Coronary artery (tissue), 2 donors: ENCODE data around the gene FFAR1.

Experiments used
- DNase-seq: peaks from one replicate; pipeline ENCODE4 v3.0.0-alpha.2; 2017; ENCODE audit warnings: low spot score
- H3K27ac ChIP-seq, 2 donors: fragments of 200-600 bp; sonication (generic); one replicate each; pipeline ENCODE4 v1.5.1; 2016 to 2019
- H3K4me3 ChIP-seq: fragments of 200-600 bp; sonication (generic); 2 replicates; pipeline ENCODE4 v1.5.1; 2016; ENCODE audit warnings: mild to moderate bottlenecking, moderate library complexity
- CTCF ChIP-seq: fragments of 200-600 bp; sonication (generic); IDR thresholded peaks from one replicate; pipeline ENCODE4 v1.5.1; 2019; ENCODE audit warnings: antibody characterized with exemption

FFAR1 gene

GRCh38 chr19:35341006-35341405 is 6.7 kb upstream of the FFAR1 start:
- no peak overlapping the region for H3K4me3 ChIP-seq
- no peak overlapping the region for H3K27ac ChIP-seq
- no peak for DNase-seq
- TF ChIP-seq CTCF: no peak

- no peak for TF ChIP-seq CTCF
Measured at GRCh38 chr19:35341565-35342225, 6.0 kb upstream of the FFAR1 start.

GRCh38 chr19:35342430-35342829 is 5.3 kb upstream of the FFAR1 start:
- TF ChIP-seq CTCF: no peak
- Histone ChIP-seq H3K27ac (no peak overlapping the region), H3K4me3 (no peak overlapping the region)
- no peak for DNase-seq

More at GRCh38 chr19:35341565-35342225, 6.0 kb upstream of the FFAR1 start:
- Histone ChIP-seq H3K4me3 (no peak overlapping the region), H3K27ac (no peak overlapping the region)
- DNase-seq: no peak

DNA sequence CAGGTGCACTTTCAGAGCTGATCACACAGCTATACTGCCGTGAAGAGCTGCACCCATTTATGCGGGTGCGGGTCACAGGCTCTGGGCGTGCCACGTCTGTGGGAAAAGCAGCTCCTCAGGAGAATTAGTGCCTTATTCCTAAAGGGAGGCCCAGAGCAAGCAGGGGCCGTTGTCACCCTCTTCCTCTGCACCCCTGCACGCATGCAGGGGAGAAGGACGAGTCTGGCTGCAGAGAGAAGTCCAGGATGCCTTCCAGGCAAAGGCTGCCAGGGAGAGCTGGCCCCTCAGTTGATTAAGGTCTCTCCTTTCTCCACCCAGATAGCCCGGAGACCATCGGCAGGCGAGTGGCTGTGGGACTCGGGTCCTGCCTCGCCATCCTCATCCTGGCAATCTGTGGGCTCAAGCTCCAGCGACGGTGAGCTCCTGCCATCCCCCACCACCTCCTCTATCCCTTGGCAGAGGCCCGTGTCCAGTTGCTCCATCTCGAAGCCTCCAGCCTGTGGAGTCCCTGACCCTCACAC is 3.1 kb upstream of the FFAR1 start:
- H3K4me3 ChIP-seq: no peak overlapping the region
- DNase-seq: peak; percentile 65
- TF ChIP-seq CTCF: no peak
- H3K27ac ChIP-seq: no peak overlapping the region

- no peak for TF ChIP-seq CTCF
- DNase-seq: peak; percentile 45
- Histone ChIP-seq H3K27ac (no peak overlapping the region), H3K4me3 (no peak overlapping the region)
Measured at GRCh38 chr19:35345671-35346111, 2.0 kb upstream of the FFAR1 start.

- H3K4me3 ChIP-seq: no peak overlapping the region
- peak; percentile 69 for DNase-seq
- TF ChIP-seq CTCF: no peak
- H3K27ac ChIP-seq: no peak overlapping the region
Measured at GRCh38 chr19:35346193-35347052, 1.3 kb upstream of the FFAR1 start.
